GM12875 (cell line): ENCODE measurements around the gene WRNIP1.

Source experiments
- H3K4me3 ChIP-seq: one replicate; pipeline ENCODE4 v1.5.1; 2011; ENCODE audit warnings: low read depth, low read length, control low read depth
- TF ChIP-seq, protein P1 (sequence below): IDR thresholded peaks from 2 replicates; pipeline ENCODE4 v1.5.1; 2011; ENCODE audit warnings: low read depth, mild to moderate bottlenecking, control low read depth, inconsistent platforms, low read length, moderate library complexity, borderline replicate concordance; ENCODE audit not compliant: insufficient read depth

Gene WRNIP1

DNA sequence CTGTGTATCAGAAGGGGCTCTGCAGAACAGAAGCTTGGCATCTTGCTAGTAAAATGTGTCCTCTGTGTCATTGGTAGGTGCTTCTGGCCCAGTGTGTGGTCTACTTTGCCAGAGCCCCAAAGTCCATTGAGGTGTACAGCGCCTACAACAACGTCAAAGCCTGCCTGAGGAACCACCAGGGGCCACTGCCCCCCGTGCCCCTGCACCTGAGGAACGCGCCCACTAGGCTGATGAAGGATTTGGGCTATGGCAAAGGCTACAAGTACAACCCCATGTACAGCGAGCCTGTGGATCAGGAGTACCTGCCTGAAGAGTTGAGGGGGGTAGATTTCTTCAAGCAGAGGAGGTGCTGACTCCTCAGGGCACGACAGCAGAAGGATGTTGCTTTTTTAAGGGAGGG is 19.7 kb downstream of the WRNIP1 start:
- H3K4me3 ChIP-seq = no peak overlapping the region
- TF ChIP-seq, protein P1, sequence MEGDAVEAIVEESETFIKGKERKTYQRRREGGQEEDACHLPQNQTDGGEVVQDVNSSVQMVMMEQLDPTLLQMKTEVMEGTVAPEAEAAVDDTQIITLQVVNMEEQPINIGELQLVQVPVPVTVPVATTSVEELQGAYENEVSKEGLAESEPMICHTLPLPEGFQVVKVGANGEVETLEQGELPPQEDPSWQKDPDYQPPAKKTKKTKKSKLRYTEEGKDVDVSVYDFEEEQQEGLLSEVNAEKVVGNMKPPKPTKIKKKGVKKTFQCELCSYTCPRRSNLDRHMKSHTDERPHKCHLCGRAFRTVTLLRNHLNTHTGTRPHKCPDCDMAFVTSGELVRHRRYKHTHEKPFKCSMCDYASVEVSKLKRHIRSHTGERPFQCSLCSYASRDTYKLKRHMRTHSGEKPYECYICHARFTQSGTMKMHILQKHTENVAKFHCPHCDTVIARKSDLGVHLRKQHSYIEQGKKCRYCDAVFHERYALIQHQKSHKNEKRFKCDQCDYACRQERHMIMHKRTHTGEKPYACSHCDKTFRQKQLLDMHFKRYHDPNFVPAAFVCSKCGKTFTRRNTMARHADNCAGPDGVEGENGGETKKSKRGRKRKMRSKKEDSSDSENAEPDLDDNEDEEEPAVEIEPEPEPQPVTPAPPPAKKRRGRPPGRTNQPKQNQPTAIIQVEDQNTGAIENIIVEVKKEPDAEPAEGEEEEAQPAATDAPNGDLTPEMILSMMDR = no peak

DNA sequence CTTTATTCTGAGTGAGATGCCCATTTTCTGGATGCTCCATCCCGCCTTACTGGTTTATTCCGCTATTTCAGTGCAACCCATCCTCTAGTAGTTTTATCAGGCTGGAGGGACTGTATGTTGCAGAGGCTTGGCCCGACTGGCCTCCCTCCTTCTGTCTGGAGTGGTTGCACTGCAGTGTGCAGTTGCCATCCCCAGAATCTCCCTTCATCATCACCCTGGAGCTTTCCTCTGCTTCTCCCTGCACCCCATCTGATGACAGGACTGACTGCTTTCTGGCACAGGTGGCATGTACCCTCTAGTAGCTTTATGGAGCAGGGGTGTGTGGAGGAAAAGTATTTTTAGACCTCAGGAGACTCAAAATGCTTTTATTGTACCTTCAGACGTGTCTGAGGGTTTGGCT is 21.1 kb downstream of the WRNIP1 start:
- H3K4me3 ChIP-seq = no peak overlapping the region
- TF ChIP-seq, protein P1 = no peak

DNA sequence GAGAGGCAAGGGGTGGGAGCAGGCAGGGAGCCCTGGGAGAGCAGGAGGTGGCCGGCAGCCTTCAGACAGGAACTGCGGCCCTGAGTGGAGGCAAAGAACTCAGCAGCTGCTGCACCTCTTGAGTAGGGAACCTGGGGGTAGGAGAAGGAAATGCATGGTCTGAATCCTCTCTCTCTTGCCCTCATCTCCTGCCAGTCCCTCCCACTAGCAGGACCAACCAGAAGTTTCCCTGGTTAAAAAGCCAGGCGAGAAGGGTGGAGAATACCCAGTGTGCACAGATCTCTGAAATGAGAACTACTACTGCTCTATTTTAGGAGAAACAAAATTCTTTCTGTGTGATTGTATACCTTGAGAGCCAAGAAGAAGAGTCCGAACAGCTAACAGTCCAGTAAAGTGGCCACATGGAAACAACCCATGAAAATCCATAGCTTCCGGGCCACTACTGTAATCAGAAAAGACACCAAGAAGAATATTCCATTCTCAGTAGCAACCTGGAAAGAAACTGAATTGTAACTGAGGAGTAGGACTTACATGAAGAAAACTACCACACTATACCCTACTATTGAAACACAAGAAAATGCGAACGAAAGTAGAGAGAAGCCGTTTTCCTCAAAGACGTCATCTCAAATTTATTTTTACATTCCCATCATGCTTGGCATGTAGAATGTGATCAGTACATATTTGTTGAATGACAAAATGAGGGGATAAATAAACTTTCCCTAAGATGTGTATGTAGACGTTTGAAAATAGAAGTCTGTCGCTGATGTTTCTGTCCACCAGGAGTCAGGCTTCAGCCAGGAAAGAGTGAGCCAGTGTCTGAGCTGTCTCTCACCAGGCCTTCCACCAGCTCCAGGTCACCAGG is 25.6 kb downstream of the WRNIP1 start:
- TF ChIP-seq, protein P1 = peak; percentile 49
- no peak overlapping the region for H3K4me3 ChIP-seq

DNA sequence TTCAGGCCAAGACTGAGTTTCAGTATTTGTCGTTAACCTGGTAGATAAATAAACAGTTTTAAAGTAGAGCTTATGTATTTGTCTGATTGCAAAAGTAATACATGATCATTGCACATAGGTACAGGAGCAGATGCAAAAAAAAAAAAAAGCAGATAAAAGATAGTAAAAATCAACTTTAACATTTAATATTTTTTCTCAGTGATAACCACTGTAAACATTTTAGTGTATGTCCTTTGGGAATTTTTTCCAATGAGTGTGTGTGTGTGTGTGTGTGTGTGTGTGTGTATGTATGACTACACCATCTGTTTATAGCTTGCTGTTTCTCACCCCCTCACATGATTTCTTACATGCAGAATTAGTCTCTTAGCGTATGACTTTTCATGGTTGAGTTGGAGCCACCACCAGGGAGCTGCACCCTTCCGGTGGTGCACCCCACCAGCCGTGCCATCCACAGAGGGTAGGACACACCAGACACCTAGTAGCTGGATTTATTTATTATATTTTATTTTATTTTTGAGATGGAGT is 26.3 kb downstream of the WRNIP1 start:
- TF ChIP-seq, protein P1 = no peak
- no peak overlapping the region for H3K4me3 ChIP-seq

DNA sequence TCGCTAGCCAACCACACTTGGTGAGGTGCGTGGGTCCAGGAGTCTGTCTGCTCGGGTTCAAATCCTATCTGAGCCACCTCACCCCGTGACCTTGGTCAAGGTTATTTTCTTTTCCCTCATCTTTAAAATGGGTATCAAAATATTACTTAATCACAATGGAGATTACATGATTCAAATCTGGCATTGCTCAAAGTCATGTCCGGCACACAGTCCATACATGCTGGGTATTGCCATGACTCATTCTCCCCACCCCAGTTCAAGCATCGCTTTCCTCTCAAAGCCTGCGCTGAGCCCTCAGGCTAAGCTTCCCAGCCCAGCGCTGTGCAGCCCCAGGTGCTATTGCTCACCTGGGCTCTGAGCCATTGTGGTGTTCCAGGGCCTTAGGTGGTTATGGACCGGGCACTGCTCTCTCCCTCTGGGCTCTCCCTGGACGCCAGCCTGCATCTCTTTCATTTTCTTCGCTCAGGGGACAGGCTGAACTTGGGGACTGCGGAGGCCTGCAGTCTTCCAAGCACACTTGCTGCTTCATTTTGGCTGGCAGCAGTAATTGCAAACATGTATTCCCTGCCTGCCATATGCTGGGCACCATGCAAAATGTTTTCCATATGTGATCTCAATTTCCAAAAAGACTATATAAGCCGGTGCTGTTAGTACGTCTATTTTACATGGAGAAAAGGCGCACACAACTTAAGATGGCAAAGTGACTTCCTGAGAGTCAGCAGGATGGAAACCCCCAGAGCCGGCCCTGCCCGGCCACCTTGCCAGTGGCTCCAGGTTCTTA is 27.3 kb downstream of the WRNIP1 start:
- TF ChIP-seq, protein P1 = no peak
- no peak overlapping the region for H3K4me3 ChIP-seq

DNA sequence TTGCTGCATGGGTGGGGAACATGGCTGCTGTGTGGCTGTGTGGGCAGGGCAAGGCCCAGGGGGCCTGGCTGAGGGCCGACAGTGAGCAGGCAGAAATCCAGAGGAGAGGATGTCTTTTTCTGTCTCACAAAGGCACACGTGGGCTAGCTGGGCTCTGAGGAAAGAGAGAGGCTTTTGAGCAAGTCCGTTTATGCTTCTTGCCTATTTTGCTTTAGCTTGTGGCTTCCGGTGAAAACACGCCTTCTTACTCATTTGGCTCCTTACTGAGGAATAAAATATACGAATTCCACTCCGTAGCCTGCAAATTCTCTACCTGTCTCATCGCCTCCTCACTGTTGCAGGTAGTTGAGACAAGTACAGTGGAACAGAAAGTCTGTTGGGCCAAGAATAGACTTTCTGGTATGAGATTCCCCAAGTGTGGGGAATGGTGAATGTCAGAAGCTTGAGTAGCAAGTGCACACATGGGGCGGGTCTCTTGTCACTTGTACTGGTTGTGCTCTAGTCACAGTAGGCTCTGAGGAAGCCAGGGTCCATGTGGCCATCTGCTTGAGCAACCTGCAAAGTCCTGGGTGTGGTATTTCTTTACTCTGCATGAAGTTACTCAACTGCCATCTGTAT is 28.4 kb downstream of the WRNIP1 start:
- no peak overlapping the region for H3K4me3 ChIP-seq
- TF ChIP-seq, protein P1 = no peak
